AG09309 (cell line): ENCODE measurements around the gene PDE3B.

Experiments used
- DNase-seq: peaks from one replicate; pipeline ENCODE4 v3.0.0-alpha.2; 2010; ENCODE audit warnings: low read depth
- H3K4me3 ChIP-seq: 2 replicates; pipeline ENCODE4 v1.5.1; 2011; ENCODE audit warnings: mild to moderate bottlenecking, low read depth, low read length, moderate library complexity; ENCODE audit not compliant: control insufficient read depth
- TF ChIP-seq, protein P1 (sequence below): IDR thresholded peaks from 2 replicates; pipeline ENCODE4 v1.5.1; 2011; ENCODE audit warnings: mild to moderate bottlenecking, low read depth, low read length, inconsistent platforms; ENCODE audit not compliant: insufficient read depth, control insufficient read depth; ENCODE audit errors: missing control alignments

The PDE3B gene

DNA sequence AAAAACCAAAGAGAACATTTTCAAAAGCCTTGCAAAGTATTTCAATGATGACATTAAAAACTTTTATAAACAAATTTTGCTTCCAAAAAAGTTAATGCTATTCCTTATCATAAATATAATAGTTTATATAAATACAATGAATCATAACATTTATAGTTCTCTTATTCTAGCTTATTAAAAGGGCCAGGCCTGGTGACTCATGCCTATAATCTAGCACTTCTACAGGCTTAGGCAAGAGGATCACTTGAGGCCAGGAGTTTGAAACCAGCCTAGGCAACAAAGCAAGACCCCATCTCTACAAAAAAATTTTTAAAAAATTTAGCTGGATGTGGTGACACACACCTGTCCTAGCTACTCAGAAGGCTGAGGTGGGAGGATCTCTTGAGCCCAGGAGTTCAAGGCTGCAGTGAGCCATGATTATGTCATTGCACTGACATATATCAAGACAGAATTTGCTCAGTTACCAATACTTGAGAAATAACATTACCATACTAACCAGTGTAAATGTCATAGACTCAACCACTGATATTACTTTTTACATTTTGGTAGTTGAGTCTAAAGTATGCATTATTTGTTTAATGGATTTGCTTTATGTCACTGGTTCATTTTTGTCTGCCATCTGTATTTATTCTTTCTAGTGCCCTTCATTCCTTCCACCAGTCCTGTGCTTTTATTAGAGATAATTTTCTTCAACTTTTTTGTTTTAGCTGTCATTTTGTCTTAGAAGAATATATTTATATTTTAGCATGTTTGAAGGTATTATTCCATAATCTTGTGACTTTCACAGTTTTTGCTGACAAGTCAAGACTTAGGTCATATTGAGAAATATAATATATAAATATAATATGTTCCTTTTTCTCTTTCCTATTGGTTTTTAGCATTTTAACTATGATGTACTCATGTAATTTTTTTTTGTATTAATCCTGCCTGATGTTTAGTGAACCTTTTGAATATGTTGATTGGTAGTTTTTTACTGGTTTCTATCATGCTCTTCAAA is 192.2 kb downstream of the PDE3B start:
- DNase-seq, result no peak
- H3K4me3 ChIP-seq, result no peak overlapping the region
- TF ChIP-seq, protein P1, sequence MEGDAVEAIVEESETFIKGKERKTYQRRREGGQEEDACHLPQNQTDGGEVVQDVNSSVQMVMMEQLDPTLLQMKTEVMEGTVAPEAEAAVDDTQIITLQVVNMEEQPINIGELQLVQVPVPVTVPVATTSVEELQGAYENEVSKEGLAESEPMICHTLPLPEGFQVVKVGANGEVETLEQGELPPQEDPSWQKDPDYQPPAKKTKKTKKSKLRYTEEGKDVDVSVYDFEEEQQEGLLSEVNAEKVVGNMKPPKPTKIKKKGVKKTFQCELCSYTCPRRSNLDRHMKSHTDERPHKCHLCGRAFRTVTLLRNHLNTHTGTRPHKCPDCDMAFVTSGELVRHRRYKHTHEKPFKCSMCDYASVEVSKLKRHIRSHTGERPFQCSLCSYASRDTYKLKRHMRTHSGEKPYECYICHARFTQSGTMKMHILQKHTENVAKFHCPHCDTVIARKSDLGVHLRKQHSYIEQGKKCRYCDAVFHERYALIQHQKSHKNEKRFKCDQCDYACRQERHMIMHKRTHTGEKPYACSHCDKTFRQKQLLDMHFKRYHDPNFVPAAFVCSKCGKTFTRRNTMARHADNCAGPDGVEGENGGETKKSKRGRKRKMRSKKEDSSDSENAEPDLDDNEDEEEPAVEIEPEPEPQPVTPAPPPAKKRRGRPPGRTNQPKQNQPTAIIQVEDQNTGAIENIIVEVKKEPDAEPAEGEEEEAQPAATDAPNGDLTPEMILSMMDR, result no peak

DNA sequence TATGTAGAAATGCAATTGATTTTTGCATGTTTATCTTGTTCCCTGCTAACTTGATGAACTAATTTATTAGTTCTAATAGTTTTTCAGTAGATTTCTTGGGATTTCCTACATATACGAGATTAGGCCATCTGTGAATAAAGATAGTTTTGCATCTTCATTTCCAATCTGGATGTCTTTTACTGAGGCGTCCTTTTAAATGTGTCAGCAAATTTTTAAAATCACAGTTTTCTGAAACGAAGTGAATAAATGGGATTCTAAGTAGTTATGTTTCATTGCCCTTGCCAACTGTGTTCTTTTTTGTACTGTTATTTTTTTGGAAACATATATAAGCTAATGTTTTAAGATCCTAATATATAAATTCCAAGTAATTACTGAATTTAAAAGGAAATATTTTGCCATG is 198.4 kb downstream of the PDE3B start:
- H3K4me3 ChIP-seq, result no peak overlapping the region
- TF ChIP-seq, protein P1, result no peak
- no peak for DNase-seq

DNA sequence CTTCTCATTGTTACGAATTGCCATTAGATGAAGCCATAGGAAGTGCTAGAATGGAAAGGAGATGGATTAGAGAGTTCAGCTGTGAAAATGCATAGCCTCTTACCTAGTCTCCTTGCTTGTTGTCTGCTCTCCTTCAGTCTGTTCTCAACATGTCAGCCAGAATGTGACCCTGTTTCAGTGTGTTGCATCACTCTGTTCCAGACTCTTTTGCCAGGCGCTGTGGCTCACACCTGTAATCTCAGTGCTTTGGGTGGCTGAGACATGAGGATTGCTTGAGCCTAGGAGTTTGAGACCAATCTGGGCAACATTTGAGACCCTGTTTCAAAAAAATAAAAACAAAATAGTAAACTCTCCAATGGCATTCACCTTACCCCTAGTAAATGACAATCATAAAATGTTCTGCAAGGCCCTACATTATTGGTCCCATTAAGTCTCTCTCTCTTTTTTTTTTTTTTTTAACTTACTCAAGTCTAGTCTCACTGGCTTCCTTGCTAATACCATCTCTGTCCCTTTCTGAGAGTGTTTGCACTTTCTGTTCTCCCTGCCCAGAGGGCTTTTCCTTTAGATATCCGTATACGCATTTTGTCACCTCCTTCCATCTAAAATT is 209.1 kb downstream of the PDE3B start:
- DNase-seq, result no peak
- no peak overlapping the region for H3K4me3 ChIP-seq
- TF ChIP-seq, protein P1, result no peak

GRCh38 chr11:14854057-14854456 is 210.5 kb downstream of the PDE3B start:
- no peak overlapping the region for H3K4me3 ChIP-seq
- no peak for DNase-seq
- TF ChIP-seq, protein P1, result no peak

GRCh38 chr11:14855890-14856289 is 212.3 kb downstream of the PDE3B start:
- no peak overlapping the region for H3K4me3 ChIP-seq
- TF ChIP-seq, protein P1, result no peak
- DNase-seq, result no peak

GRCh38 chr11:14857621-14858020 is 214.0 kb downstream of the PDE3B start:
- TF ChIP-seq, protein P1, result no peak
- no peak for DNase-seq
- no peak overlapping the region for H3K4me3 ChIP-seq
